GM18868 (cell line): ENCODE measurements around the gene RIN3.

Experiments used
- ATAC-seq: cut with Tn5 transposase; IDR thresholded peaks from one replicate; pipeline ENCODE4 v1.9.1; 2021; ENCODE audit warnings: mild to moderate bottlenecking, moderate library complexity; ENCODE audit not compliant: unreplicated experiment

The RIN3 gene

GRCh38 chr14:92735344-92735743, 221.8 kb downstream of the RIN3 start:
- ATAC-seq, result no peak

- ATAC-seq, result no peak
Measured at GRCh38 chr14:92737206-92737605, 223.6 kb downstream of the RIN3 start.

- no peak for ATAC-seq
Measured at GRCh38 chr14:92737619-92738188, 224.1 kb downstream of the RIN3 start.
